HL-60 (cell line): ENCODE measurements around the gene HOMER1.
"Not testable (repeated sequence)": the region's sequence is repeated elsewhere in the genome, so short reads cannot be mapped to it uniquely, and the experiment has no call there.

Experiments used
- CTCF ChIP-seq: IDR thresholded peaks from one replicate; pipeline ENCODE4 v1.5.1; 2011; ENCODE audit warnings: low read length, control low read depth, inconsistent platforms; ENCODE audit not compliant: insufficient read depth
- GABPA ChIP-seq: IDR thresholded peaks from 2 replicates; pipeline ENCODE4 v1.6.1; 2012; ENCODE audit warnings: low read depth
- POLR2AphosphoS5 ChIP-seq: IDR thresholded peaks from 2 replicates; pipeline ENCODE4 v1.6.1; 2012; ENCODE audit warnings: low read depth
- REST ChIP-seq: IDR thresholded peaks from 2 replicates; pipeline ENCODE4 v1.6.1; 2012; ENCODE audit warnings: low read depth; ENCODE audit not compliant: insufficient replicate concordance
- SPI1 ChIP-seq: IDR thresholded peaks from 2 replicates; pipeline ENCODE4 v1.6.1; 2012; ENCODE audit warnings: low read depth, mild to moderate bottlenecking, borderline replicate concordance

- not testable (repeated sequence) for TF ChIP-seq CTCF, POLR2AphosphoS5, REST, GABPA, SPI1
Measured at GRCh38 chr5:79385126-79385525, 128.8 kb downstream of the HOMER1 start.
